Activated CD8-positive, alpha-beta memory T cell treated with anti-CD3 and anti-CD28 coated beads, Interleukin-2, amount 50 U/mL, for 1 hour (primary cell): Measurements from ENCODE around the gene FOXA3.
"Not testable (repeated sequence)": the region's sequence is repeated elsewhere in the genome, so short reads cannot be mapped to it uniquely, and the experiment has no call there.

Source experiments
- DNase-seq: peaks from one replicate; pipeline ENCODE4 v3.0.0-alpha.2; 2020; ENCODE audit errors: extremely low read depth

FOXA3 gene

DNA sequence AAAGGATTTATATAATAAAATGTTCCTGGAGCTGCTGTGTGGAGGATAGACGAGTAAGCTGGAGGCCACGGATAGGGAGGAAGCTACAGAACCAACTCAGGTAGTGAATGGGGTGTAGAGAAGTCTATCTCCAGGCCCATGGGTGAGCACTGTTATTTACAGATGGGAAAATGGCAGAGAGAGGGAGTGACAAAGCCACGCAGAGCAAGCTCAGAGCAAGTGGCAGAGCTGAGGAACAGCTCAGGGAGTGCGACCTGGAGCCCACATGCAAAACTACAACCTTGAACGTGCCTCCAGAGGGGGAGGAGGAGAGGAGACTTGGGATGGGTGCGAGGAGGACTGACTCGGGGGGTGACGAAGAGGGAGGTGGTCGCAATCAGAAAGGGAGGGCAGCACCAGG is 35.6 kb upstream of the FOXA3 start:
- DNase-seq = no peak

DNA sequence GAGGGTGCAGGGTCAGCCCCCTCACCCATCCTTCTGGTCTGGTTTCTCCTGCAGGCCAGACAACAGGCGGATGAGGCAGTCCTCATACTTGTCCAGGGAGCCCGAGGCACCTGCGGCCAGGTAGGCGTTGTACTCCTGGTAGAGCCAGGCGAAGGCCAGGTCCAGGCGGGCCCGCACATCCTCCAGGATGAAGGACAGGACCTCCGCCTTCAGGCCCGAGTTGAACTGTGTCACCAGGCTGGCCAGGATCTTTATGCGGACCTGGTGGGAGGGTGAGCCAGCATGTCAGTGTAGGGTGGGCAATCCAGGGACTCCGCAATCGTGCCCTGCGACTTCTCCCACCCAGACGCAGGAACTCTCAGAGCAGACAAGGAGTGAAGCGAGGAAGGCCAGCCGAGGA is 35.2 kb upstream of the FOXA3 start:
- no peak for DNase-seq

- DNase-seq = no peak
Measured at GRCh38 chr19:45834970-45835369, 29.2 kb upstream of the FOXA3 start.

GRCh38 chr19:45842198-45842597 is 21.9 kb upstream of the FOXA3 start:
- no peak for DNase-seq

- DNase-seq = no peak
Measured at GRCh38 chr19:45847663-45848062, 16.5 kb upstream of the FOXA3 start.

GRCh38 chr19:45848922-45849321 is 15.2 kb upstream of the FOXA3 start:
- DNase-seq = no peak

- no peak for DNase-seq
Measured at GRCh38 chr19:45852145-45852750, 11.9 kb upstream of the FOXA3 start.

DNA sequence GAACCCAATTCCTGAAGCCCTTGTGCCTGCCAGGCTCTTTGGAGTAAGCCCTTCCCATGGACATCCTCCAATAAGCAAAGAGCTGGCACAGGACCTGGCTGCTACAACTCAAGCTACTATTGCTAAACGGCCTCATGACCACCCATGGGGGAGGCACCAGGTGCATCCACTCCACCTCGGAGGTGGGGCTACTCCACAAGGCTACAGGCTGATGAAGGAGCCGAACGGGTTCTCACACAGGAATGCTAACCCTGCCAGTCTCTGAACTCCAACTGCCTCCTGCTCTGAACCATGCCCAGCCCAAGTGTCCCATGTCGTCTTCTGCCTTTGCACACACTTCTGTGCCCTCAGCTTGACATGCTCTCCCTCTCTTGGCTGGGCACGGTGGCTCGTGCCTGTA is 11.1 kb upstream of the FOXA3 start:
- DNase-seq = no peak

- DNase-seq = no peak
Measured at GRCh38 chr19:45854167-45854778, 9.9 kb upstream of the FOXA3 start.

DNA sequence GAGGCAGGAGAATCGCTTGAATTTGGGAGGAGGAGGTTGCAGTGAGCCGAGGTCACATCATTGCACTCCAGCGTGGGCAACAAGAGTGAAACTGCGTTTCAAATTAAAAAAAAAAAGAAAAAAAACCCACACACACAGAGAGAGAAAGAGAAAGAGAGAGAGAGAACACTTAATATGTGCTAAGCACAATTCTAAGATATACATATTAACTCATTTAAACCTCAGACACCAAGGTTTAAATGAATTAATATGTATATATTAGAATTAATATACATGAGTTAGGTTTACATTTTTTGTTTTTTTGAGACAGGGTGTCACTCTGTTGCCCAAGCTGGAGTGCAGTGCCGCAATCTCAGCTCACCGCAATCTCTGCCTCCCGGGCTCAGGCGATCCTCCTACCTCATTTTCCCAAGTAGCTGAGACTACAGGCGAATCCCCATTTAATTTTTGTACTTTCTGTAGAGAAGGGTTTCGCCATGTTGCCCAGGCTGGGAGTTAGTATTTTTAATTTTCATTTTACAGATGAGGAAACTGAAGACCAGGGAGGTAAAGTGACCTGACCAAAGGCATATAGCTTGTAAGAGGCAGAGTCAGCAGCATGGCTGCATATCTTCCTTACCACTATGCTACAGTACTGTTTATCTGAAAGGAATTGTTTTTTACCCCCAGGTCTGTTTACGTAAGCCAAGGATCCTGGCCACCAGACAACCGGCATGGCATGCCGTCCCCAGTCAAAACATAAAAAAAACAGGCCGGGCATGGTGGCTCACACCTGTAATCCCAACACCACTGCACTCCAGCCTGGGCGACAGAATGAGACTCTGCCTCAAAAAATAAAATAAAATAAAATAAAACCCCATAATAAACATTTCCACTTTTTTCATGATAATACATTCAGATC is 3.5 kb upstream of the FOXA3 start:
- DNase-seq = no peak

GRCh38 chr19:45862271-45862563 is 1.9 kb upstream of the FOXA3 start:
- no peak for DNase-seq

- peak; percentile 96 for DNase-seq
Measured at GRCh38 chr19:45862564-45863334, 1.4 kb upstream of the FOXA3 start, which contains the start of gene SYMPK. TSS of gene SYMPK (minus strand) at chr19:45863147. CDS start at chr19:45854495, 8,652 bp downstream.

DNA sequence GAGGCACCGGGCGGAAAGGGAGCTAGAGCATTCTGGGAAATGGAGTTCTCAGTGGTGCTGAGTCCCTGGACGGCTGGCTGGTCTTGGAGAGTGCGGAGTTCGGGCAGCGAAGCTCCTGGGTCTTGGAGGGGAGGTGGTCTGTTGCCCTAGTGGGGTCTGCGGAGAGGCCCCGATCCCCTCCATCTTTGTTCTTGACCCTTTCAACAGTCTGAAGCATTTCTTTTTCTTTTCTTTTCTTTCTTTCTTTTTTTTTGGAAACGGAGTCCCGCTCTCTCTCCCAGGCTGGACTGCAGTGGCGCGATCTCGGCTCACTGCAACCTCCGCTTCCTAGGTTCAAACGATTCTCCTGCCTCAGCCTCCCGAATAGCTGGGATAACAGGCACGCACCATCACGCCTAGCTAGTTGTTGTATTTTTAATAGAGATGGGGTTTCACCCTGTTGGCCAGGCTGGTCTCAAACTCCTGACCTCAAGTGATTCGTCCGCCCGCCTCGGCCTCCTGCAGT is 739 bp upstream of the FOXA3 start:
- no peak for DNase-seq

GRCh38 chr19:45864629-45865082 is 530 bp downstream of the FOXA3 start:
- DNase-seq = no peak

DNA sequence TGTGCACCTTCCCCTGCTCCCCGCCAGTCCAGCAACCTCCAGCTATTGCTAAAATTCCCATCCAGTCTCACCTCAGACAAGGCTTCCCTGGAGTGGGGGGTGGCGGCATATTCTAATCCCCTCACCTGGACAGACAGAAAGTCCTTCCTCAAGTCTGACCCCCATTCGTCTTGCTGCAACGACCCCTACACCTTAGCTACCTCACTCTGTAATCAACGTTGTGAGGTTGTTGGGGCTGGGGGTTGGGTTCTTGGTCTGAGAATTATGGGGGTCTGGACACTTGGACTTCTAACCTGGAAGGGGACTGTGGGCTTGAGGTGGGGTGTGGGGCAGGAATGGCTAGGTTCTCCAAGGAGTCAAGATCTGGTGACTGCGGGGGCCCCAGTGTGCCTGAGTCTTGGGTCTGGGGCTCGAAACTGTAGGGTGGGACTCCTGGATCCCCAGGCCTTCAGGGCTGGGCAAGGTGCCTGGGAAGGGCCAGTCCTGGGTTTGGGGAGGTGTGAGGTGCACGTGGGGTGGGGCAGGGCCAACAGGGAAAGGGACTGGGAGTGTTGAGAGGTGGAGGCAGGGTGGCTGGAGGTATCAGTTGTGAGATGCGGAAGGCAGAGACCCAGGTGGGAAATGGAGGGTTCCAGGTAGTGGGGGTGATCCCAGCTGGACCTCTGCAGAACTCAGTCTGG is 1.3 kb downstream of the FOXA3 start:
- no peak for DNase-seq

- no peak for DNase-seq
Measured at GRCh38 chr19:45866400-45867176, 2.5 kb downstream of the FOXA3 start.

DNA sequence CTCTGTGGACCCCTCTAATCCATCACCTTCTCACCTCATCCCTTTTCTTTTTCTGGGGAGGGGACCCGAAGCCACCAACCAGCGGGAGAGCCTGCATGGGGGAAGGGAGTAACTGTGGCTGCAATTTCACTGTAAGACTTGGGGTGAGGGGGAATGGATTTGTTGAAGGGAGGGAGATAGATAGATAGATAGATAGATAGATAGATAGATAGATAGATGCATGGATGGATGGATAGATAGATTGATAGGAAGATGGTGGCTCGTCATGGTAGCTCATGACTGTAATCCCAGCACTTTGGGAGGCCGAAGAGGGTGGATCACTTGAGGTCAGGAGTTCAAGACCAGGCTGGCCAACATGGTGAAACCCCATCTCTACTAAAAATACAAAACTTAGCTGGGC is 3.1 kb downstream of the FOXA3 start:
- DNase-seq = not testable (repeated sequence)

DNA sequence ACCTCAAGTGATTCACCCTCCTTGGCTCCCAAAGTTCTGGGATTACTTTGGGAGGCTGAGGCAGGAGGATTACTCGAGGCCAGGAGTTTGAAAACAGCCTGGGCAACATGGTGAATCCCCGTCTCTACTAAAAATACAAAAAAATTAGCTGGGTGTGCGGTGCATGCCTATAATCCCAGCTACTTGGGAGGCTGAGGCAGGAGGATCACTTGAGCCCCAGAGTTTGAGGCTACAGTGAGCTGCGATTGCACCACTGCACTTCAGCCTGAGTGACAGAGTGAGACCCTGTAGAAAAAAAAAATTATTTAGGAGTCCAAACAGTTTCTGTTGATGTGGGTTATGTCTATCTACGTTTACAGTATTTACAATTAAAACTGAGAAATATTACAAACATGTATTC is 6.7 kb downstream of the FOXA3 start:
- DNase-seq = no peak

- no peak for DNase-seq
Measured at GRCh38 chr19:45872095-45872919, 8.2 kb downstream of the FOXA3 start.
